ENCODE measurements around the gene NFKB1. TPM values are rescaled to one million over a fixed set of nuclear protein-coding genes. Genes with fewer than 3 reads are reported as not detected.

Gene NFKB1
- total and polyA plus RNA-seq, 10 of the 15 experiments (the other 5 are each of a cell fraction or from before 2014, with no cell fraction given), result 8.7 to 110 (median 57.3) TPM

DNA sequence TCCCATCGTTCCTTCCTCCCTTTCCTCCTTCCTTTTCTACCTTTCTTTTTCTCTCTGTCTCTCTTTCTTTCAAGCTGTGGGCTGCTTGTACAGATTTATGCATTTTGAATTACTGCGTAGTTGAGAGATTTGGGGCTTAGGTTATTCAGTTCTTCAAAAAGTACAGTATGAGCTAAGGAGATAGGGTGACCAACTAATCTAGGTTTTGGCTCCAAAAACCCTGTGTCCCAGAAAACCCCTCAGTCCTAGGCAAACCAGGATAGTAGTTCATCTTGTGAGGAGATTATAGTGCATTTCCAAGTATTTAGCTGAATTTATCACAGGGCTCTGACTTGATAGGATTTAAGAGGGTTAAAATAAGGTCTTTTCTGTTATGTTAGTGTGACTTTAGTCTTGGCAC, 64.5 kb downstream of the NFKB1 start (continued):
- TF ChIP-seq, protein P1, sequence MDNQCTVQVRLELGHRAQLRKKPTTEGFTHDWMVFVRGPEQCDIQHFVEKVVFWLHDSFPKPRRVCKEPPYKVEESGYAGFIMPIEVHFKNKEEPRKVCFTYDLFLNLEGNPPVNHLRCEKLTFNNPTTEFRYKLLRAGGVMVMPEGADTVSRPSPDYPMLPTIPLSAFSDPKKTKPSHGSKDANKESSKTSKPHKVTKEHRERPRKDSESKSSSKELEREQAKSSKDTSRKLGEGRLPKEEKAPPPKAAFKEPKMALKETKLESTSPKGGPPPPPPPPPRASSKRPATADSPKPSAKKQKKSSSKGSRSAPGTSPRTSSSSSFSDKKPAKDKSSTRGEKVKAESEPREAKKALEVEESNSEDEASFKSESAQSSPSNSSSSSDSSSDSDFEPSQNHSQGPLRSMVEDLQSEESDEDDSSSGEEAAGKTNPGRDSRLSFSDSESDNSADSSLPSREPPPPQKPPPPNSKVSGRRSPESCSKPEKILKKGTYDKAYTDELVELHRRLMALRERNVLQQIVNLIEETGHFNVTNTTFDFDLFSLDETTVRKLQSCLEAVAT (IDR thresholded peaks at IDR 0.05), result no peak
- TF ChIP-seq, protein P2, sequence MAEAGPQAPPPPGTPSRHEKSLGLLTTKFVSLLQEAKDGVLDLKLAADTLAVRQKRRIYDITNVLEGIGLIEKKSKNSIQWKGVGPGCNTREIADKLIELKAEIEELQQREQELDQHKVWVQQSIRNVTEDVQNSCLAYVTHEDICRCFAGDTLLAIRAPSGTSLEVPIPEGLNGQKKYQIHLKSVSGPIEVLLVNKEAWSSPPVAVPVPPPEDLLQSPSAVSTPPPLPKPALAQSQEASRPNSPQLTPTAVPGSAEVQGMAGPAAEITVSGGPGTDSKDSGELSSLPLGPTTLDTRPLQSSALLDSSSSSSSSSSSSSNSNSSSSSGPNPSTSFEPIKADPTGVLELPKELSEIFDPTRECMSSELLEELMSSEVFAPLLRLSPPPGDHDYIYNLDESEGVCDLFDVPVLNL (IDR thresholded peaks at IDR 0.05; ENCODE audit: low read depth, low read length), result no peak
- no peak for TF ChIP-seq NFYA (IDR thresholded peaks at IDR 0.05; ENCODE audit: borderline replicate concordance, low read depth, low read length)

DNA sequence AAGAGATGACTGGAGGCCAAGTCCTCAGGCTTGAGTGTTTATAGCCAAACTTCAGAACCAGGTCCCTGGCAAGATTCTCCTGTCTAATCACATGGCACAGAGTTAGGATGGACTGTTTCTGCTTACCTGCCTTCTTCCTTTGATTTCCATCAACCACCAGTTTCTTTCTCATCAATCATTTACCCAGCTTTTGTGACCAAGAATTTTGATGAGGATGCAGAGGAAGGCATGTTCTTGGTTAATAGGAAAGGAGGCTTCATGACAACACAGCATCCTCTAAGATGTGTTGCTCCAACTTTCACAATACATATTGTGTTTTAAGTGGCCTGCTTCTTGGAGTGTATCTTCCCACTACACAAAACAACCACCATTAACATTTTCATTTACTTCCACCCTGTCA, 65.3 kb downstream of the NFKB1 start:
- Histone ChIP-seq H3K36me3 (ENCODE audit: control insufficient read depth in 2 of 2, insufficient read depth in 2 of 2, low read length in 1 of 2) (peaks cover 2 to 37% of the 10 kb centered on the region in 2 experiments), H3K4me2 (ENCODE audit: control insufficient read depth, insufficient read depth) (no peak overlapping the region), H3K4me1 (ENCODE audit: control insufficient read depth, insufficient read depth, low read length) (peaks cover 30% of the 10 kb centered on the region), H3K9me3 (replicated peaks; ENCODE audit: control insufficient read depth, insufficient read depth, low read length) (peaks cover 4% of the 10 kb centered on the region), H2AFZ (ENCODE audit: control insufficient read depth, low read depth, low read length) (no peak overlapping the region), H3K79me2 (ENCODE audit: control insufficient read depth, insufficient read depth, low read length) (peaks cover 40% of the 10 kb centered on the region), H3K4me3 (no peak overlapping the region), H4K20me1 (ENCODE audit: control insufficient read depth, insufficient read depth) (no peaks in the 10 kb centered on the region), H3K27me3 (replicated peaks in 1 of 2; ENCODE audit: control insufficient read depth in 2 of 2, insufficient read depth in 2 of 2, low read length in 1 of 2) (no peaks in the 10 kb centered on the region), H3K27ac (ENCODE audit: control insufficient read depth, insufficient read depth) (no peak overlapping the region), H3K9ac (ENCODE audit: control insufficient read depth, insufficient read depth, low read length) (no peak overlapping the region)
- DNase-seq (ENCODE audit: low read depth, low spot score) (no peak), FAIRE-seq (peak; percentile 13), ATAC-seq (no peak)
- in situ Hi-C loops (cut with MboI), result no loop called here
- ChIA-PET CTCF (no interaction called here), RAD21 (ENCODE audit: unreplicated experiment) (interaction anchor here (0.8 kb wide), 1 partner anchor 20 kb away, joined by 3 read pairs; no protein-coding TSS in a partner anchor), SMC1A (ENCODE audit: uncharacterized antibody, unreplicated experiment) (interaction anchor here (0.7 to 5.2 kb wide), 6 partner anchors 9 to 30 kb away, joined by 3 to 39 read pairs (median 8); no protein-coding TSS in a partner anchor), POLR2A (interaction anchor here (3.0 kb wide), 1 partner anchor 10 kb away, joined by 16 read pairs; no protein-coding TSS in a partner anchor)
- BruUV-seq (replicated peaks), result no TSS peak
- intact Hi-C loops (cut with micrococcal nuclease; ENCODE audit: unreplicated experiment), result no loop called here
- TF ChIP-seq KLF5 (IDR thresholded peaks at IDR 0.05; ENCODE audit: partially characterized antibody), result no peak
- no peak for TF ChIP-seq HDAC6 (IDR thresholded peaks at IDR 0.05; ENCODE audit: unreplicated experiment)
- no peak for TF ChIP-seq KDM1A (IDR thresholded peaks at IDR 0.05; ENCODE audit: borderline replicate concordance)
- TF ChIP-seq MEF2B (IDR thresholded peaks at IDR 0.05; ENCODE audit: partially characterized antibody, poor library complexity, severe bottlenecking), result no peak
- TF ChIP-seq, protein P3, sequence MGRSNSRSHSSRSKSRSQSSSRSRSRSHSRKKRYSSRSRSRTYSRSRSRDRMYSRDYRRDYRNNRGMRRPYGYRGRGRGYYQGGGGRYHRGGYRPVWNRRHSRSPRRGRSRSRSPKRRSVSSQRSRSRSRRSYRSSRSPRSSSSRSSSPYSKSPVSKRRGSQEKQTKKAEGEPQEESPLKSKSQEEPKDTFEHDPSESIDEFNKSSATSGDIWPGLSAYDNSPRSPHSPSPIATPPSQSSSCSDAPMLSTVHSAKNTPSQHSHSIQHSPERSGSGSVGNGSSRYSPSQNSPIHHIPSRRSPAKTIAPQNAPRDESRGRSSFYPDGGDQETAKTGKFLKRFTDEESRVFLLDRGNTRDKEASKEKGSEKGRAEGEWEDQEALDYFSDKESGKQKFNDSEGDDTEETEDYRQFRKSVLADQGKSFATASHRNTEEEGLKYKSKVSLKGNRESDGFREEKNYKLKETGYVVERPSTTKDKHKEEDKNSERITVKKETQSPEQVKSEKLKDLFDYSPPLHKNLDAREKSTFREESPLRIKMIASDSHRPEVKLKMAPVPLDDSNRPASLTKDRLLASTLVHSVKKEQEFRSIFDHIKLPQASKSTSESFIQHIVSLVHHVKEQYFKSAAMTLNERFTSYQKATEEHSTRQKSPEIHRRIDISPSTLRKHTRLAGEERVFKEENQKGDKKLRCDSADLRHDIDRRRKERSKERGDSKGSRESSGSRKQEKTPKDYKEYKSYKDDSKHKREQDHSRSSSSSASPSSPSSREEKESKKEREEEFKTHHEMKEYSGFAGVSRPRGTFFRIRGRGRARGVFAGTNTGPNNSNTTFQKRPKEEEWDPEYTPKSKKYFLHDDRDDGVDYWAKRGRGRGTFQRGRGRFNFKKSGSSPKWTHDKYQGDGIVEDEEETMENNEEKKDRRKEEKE (IDR thresholded peaks at IDR 0.05), result no peak
- TF ChIP-seq, protein P4, sequence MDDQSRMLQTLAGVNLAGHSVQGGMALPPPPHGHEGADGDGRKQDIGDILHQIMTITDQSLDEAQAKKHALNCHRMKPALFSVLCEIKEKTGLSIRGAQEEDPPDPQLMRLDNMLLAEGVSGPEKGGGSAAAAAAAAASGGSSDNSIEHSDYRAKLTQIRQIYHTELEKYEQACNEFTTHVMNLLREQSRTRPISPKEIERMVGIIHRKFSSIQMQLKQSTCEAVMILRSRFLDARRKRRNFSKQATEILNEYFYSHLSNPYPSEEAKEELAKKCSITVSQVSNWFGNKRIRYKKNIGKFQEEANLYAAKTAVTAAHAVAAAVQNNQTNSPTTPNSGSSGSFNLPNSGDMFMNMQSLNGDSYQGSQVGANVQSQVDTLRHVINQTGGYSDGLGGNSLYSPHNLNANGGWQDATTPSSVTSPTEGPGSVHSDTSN (IDR thresholded peaks at IDR 0.05; ENCODE audit: insufficient replicate concordance, low read depth, low read length), result no peak
- no peak for TF ChIP-seq JUND (IDR thresholded peaks at IDR 0.05; ENCODE audit: low read depth, low read length)
- TF ChIP-seq, protein P5, sequence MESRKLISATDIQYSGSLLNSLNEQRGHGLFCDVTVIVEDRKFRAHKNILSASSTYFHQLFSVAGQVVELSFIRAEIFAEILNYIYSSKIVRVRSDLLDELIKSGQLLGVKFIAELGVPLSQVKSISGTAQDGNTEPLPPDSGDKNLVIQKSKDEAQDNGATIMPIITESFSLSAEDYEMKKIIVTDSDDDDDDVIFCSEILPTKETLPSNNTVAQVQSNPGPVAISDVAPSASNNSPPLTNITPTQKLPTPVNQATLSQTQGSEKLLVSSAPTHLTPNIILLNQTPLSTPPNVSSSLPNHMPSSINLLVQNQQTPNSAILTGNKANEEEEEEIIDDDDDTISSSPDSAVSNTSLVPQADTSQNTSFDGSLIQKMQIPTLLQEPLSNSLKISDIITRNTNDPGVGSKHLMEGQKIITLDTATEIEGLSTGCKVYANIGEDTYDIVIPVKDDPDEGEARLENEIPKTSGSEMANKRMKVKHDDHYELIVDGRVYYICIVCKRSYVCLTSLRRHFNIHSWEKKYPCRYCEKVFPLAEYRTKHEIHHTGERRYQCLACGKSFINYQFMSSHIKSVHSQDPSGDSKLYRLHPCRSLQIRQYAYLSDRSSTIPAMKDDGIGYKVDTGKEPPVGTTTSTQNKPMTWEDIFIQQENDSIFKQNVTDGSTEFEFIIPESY (IDR thresholded peaks at IDR 0.05), result no peak
- TF ChIP-seq SUPT20H (IDR thresholded peaks at IDR 0.05; ENCODE audit: borderline replicate concordance, control insufficient read depth, low read depth, low read length), result no peak
